ENCODE results near the gene SEMA5A.

GRCh38 chr5:9396285-9396770 lies 149.5 kb downstream of the SEMA5A start:
- TF ChIP-seq POLR2A (IDR thresholded peaks at IDR 0.05; ENCODE audit: low read depth, low read length) = no peak
- no peak for TF ChIP-seq TAF1 (IDR thresholded peaks at IDR 0.05; ENCODE audit: borderline replicate concordance, low read depth, low read length)

All from GM12892 (cell line).